ENCODE data around the gene RIT2. TPM values are rescaled to one million over a fixed set of nuclear protein-coding genes. Genes with fewer than 3 reads are reported as not detected.

RIT2 gene
- total RNA-seq, 4 donors from 2014 or later, result not detected

- TF ChIP-seq CTCF (IDR thresholded peaks at IDR 0.05) (no peak), POLR2AphosphoS5 (IDR thresholded peaks at IDR 0.05) (no peak), POLR2A (IDR thresholded peaks at IDR 0.05) (no peak), EP300 (IDR thresholded peaks at IDR 0.05) (no peak)
- WGBS, result 76% methylated on average over 5 of the region's 5 CpGs
These were observed 265.1 kb downstream of the RIT2 start for GRCh38 chr18:42850174-42851083.

GRCh38 chr18:42839408-42839807 is 276.1 kb downstream of the RIT2 start:
- DNase-seq (ENCODE audit: low spot score in 2 of 2), result no peak
- Histone ChIP-seq H3K27ac (no peak overlapping the region), H3K36me3 (no peaks in the 10 kb centered on the region), H3K27me3 (no peaks in the 10 kb centered on the region), H3K4me3 (no peak overlapping the region), H3K4me1 (no peaks in the 10 kb centered on the region), H3K9me3 (peaks cover 3% of the 10 kb centered on the region)
- WGBS, result 67% methylated on average over 1 of the region's 1 CpG
- no peak for TF ChIP-seq POLR2AphosphoS5 (IDR thresholded peaks at IDR 0.05)

More at GRCh38 chr18:42850174-42851083, 265.1 kb downstream of the RIT2 start:
- H3K27ac ChIP-seq, result no peak overlapping the region
- H3K27me3 ChIP-seq, result no peaks in the 10 kb centered on the region
- H3K4me1 ChIP-seq, result no peaks in the 10 kb centered on the region
- no peak for DNase-seq (ENCODE audit: low spot score in 2 of 2)
- H3K36me3 ChIP-seq, result no peaks in the 10 kb centered on the region
- no peaks in the 10 kb centered on the region for H3K9me3 ChIP-seq
- H3K4me3 ChIP-seq, result no peak overlapping the region

GRCh38 chr18:42838546-42839145 is 276.8 kb downstream of the RIT2 start:
- H3K9me3 ChIP-seq, result no peaks in the 10 kb centered on the region
- no peak for TF ChIP-seq POLR2A (IDR thresholded peaks at IDR 0.05)
- TF ChIP-seq POLR2AphosphoS5 (IDR thresholded peaks at IDR 0.05), result no peak
- no peak for TF ChIP-seq CTCF (IDR thresholded peaks at IDR 0.05)
- TF ChIP-seq EP300 (IDR thresholded peaks at IDR 0.05), result no peak
- no peak for DNase-seq (ENCODE audit: low spot score in 2 of 2)
- no peak overlapping the region for H3K4me3 ChIP-seq
- no peaks in the 10 kb centered on the region for H3K27me3 ChIP-seq
- H3K36me3 ChIP-seq, result no peaks in the 10 kb centered on the region
- 55% methylated on average over 5 of the region's 5 CpGs for WGBS
- H3K4me1 ChIP-seq, result no peaks in the 10 kb centered on the region
- no peak overlapping the region for H3K27ac ChIP-seq

GRCh38 chr18:42830936-42831335 is 284.5 kb downstream of the RIT2 start:
- no peak overlapping the region for H3K4me3 ChIP-seq
- H3K27ac ChIP-seq, result no peak overlapping the region
- no peak for DNase-seq (ENCODE audit: low spot score in 2 of 2)
- H3K9me3 ChIP-seq, result no peaks in the 10 kb centered on the region
- H3K36me3 ChIP-seq, result no peaks in the 10 kb centered on the region
- no peaks in the 10 kb centered on the region for H3K27me3 ChIP-seq
- H3K4me1 ChIP-seq, result no peaks in the 10 kb centered on the region
- TF ChIP-seq POLR2A (IDR thresholded peaks at IDR 0.05) (no peak), POLR2AphosphoS5 (IDR thresholded peaks at IDR 0.05) (no peak), CTCF (IDR thresholded peaks at IDR 0.05) (no peak), EP300 (IDR thresholded peaks at IDR 0.05) (no peak)

- TF ChIP-seq POLR2A (IDR thresholded peaks at IDR 0.05), result no peak
- no peak for TF ChIP-seq CTCF (IDR thresholded peaks at IDR 0.05)
- TF ChIP-seq POLR2AphosphoS5 (IDR thresholded peaks at IDR 0.05), result no peak
- no peak for TF ChIP-seq EP300 (IDR thresholded peaks at IDR 0.05)
- no peak for DNase-seq (ENCODE audit: low spot score in 2 of 2)
- no peaks in the 10 kb centered on the region for H3K27me3 ChIP-seq
- 96% methylated on average over 1 of the region's 1 CpG for WGBS
- no peaks in the 10 kb centered on the region for H3K36me3 ChIP-seq
- no peak overlapping the region for H3K27ac ChIP-seq
- H3K9me3 ChIP-seq, result no peaks in the 10 kb centered on the region
- H3K4me3 ChIP-seq, result no peak overlapping the region
- no peaks in the 10 kb centered on the region for H3K4me1 ChIP-seq
These were observed 286.6 kb downstream of the RIT2 start for GRCh38 chr18:42828881-42829280.
